GM12865 (cell line): ENCODE results near the gene TTC21A.

ENCODE experiments used
- DNase-seq: peaks from one replicate; pipeline ENCODE4 v3.0.0; 2010; ENCODE audit warnings: low read depth
- H3K4me3 ChIP-seq: 2 replicates; pipeline ENCODE4 v1.5.1; 2011; ENCODE audit warnings: mild to moderate bottlenecking, low read depth, low read length, control low read depth
- CTCF ChIP-seq: IDR thresholded peaks from 2 replicates; pipeline ENCODE4 v1.5.1; 2011; ENCODE audit warnings: low read length, control low read depth, low read depth, inconsistent platforms; ENCODE audit not compliant: insufficient read depth; ENCODE audit errors: missing control alignments

TTC21A gene

GRCh38 chr3:39178553-39178952, 71.1 kb downstream of the TTC21A start:
- peak overlapping the region; percentile 66 for H3K4me3 ChIP-seq
- DNase-seq: no peak
- no peak for TF ChIP-seq CTCF

GRCh38 chr3:39180183-39180545, 72.7 kb downstream of the TTC21A start:
- peak overlapping the region; percentile 50 for H3K4me3 ChIP-seq
- DNase-seq: no peak
- TF ChIP-seq CTCF: no peak

- no peak for TF ChIP-seq CTCF
- H3K4me3 ChIP-seq: peak overlapping the region; percentile 50
- DNase-seq: peak; percentile 92
Observed at GRCh38 chr3:39180546-39181346, 73.3 kb downstream of the TTC21A start.

GRCh38 chr3:39181408-39182335, 74.2 kb downstream of the TTC21A start:
- no peak for DNase-seq
- H3K4me3 ChIP-seq: no peak overlapping the region; the same call in 1 of the 2 replicates

GRCh38 chr3:39183211-39184080, 76.0 kb downstream of the TTC21A start:
- H3K4me3 ChIP-seq: no peak overlapping the region
- no peak for DNase-seq
- TF ChIP-seq CTCF: no peak

More at GRCh38 chr3:39181408-39182335, 74.2 kb downstream of the TTC21A start:
- TF ChIP-seq CTCF: no peak
